Omental fat pad (tissue), 4 donors: Measurements from ENCODE around the gene ZKSCAN7. TPM values are rescaled to one million over a fixed set of nuclear protein-coding genes. Genes with fewer than 3 reads are reported as not detected.

ENCODE experiments used
- ATAC-seq: fragments of 150-250 bp; one replicate; pipeline ENCODE4 v1.9.1; 2016; ENCODE audit warnings: mild to moderate bottlenecking, moderate library complexity; ENCODE audit not compliant: low FRiP score
- DNase-seq: peaks from one replicate; pipeline ENCODE4 v3.0.0-alpha.2; 2019; ENCODE audit warnings: low spot score
- total RNA-seq, 4 donors: library from RNA; depleted of rRNA; stranded (reverse); fragments of >200 nt; gene quantifications; one replicate each; pipeline ENCODE4 v1.1.0, GENCODE V29; 2016
- TF ChIP-seq, protein P1 (sequence below), 3 donors: fragments of 450-650 bp; IDR thresholded peaks; one replicate each; pipeline ENCODE4 v1.5.1; 2016 to 2017; ENCODE audit warnings: antibody characterized with exemption in 3 of 3, mild to moderate bottlenecking in 3 of 3, moderate library complexity in 2 of 3

The ZKSCAN7 gene
- total RNA-seq: 1 to 10 TPM; 1.8 to 7.6 (median 3.9) TPM

DNA sequence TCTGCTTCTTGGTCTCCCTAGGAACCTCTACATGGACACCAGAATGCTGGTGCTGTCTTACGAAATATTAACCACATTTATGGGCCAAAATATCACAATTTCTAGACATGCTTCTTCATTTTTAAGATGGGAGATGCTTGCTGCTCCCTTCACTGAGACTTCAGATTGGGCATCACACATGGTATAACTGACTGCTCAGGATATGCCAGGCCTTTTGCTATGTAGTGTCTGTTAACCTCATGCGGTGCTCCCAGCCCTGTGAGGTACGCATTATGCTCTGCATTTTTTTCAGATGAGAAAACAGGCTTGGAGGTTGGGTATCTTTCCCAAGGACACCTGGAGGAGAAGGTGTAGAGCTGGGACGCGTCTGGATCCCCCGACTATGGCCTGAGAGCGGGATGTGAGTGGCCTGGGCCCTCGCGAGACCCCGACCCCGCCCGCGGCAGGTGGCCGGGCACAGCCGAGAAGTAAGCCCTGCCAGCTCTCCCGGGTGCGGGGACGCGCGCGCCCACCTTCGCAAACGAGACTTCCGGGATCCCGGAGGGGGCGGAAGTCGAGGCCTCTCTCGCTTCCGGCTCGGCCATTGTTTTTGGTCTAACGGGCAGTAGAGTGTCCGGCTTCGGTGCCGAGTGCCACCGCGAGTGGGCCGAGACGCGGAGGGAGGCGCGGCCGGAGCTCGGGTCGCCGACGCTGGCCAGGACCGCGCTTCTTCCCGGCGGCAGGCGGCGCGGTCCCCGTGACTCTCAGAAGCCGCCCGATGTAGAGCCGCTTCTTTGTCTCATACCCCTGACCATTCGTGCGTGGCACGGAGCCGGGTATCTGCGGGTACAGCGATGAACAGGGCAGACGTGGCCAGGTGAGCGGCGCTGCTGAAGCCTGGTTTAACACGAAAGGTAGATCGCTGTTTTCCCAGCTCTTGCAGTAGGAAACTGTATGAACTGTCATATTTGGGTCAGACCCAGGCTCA lies at the start of gene ZKSCAN7:
Gene ZKSCAN7, plus strand, starts transcription at position 568 of the 967 bp plus-strand sequence. CDS start 1,855 bp downstream, outside the sequence.
- peak; percentile 56 for ATAC-seq
- TF ChIP-seq, protein P1, sequence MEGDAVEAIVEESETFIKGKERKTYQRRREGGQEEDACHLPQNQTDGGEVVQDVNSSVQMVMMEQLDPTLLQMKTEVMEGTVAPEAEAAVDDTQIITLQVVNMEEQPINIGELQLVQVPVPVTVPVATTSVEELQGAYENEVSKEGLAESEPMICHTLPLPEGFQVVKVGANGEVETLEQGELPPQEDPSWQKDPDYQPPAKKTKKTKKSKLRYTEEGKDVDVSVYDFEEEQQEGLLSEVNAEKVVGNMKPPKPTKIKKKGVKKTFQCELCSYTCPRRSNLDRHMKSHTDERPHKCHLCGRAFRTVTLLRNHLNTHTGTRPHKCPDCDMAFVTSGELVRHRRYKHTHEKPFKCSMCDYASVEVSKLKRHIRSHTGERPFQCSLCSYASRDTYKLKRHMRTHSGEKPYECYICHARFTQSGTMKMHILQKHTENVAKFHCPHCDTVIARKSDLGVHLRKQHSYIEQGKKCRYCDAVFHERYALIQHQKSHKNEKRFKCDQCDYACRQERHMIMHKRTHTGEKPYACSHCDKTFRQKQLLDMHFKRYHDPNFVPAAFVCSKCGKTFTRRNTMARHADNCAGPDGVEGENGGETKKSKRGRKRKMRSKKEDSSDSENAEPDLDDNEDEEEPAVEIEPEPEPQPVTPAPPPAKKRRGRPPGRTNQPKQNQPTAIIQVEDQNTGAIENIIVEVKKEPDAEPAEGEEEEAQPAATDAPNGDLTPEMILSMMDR (IDR thresholded peaks at IDR 0.05): no peak
- DNase-seq: peak; percentile 27

DNA sequence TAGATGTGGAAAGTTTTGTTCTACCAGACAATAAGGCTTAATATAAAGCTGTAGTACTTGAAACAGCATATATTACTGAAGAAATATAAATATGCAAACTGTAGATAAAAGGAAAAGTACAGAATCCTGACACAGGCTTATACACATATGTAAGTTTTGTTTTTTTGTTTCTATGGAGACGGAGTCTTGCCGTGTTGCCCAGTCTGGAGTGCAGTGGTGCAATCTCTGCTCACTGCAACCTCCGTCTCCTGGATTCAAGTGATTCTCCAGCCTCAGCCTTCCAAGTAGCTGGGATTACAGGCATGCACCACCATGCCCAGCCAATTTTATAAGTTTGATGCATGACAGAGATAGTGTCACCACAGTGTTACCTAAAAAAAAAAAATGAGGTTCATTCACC lies 48.4 kb upstream of the ZKSCAN7 start:
- ATAC-seq: no peak
- no peak for DNase-seq
- TF ChIP-seq, protein P1 (IDR thresholded peaks at IDR 0.05): no peak

DNA sequence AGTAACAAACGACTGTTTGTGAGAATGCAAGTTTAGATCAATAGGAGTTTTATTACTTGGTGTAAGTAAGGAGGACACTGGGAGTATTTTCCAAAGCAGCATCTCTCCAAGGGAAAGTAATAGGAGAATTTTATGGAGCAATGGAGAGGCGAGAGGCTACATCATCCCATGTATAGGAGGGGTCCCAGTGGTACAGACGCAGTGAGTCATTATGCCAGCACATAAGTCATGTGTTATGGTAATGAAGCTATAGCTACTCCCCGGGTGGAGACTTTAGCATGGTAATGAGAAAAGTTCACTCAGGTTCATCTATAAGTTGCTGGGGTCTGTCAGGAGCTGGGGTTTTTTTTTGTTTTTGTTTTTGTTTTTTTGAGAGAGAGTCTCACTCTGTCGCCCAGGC lies 48.0 kb upstream of the ZKSCAN7 start:
- TF ChIP-seq, protein P1 (IDR thresholded peaks at IDR 0.05): no peak
- no peak for ATAC-seq

DNA sequence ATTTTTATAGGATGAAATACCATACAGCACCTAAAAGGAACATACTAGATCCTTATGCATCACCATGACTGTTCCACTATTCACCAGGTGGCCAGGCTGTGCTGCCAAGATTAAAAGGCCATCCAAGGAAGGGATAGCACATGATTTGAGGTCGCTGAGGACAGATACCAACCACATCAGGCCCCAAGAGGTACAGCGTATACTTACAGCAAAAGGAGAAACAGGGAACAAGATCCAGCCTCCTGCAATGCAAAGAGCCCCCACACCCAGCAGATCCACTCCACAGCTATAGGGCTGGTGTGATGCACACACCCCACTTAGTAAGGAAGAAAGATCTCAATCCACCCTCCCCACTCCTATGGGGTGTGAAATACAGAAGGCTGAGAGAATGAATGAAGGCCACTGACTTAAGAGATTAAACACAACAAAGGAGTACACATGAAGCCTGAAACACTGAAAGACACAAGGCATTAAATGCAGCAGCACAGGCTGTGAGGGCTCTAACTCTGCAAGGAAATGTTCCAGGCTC lies 45.5 kb upstream of the ZKSCAN7 start:
- DNase-seq (no peak), ATAC-seq (no peak)
- TF ChIP-seq, protein P1 (IDR thresholded peaks at IDR 0.05): no peak

More for the DNA sequence above, 48.0 kb upstream of the ZKSCAN7 start:
- DNase-seq: no peak

DNA sequence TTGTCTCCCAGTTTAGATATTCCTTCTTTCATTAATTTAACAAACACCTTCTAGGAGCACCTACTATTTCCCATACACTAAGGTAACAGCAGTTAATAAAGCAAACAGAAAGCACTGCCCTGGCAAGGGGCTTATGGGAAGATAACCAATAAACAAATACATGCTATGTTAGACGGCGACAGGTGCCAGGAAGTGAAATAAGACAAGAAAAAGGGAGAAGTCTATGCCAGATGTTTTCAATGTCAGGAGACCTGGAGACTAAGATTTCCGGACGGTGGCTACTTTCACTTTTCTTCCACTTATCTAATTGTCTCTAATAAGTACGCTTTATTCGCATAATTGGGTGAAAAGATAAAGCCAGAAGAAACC lies 45.0 kb upstream of the ZKSCAN7 start:
- ATAC-seq: no peak
- TF ChIP-seq, protein P1 (IDR thresholded peaks at IDR 0.05): no peak
- no peak for DNase-seq

GRCh38 chr3:44511238-44511566 lies 43.8 kb upstream of the ZKSCAN7 start:
- TF ChIP-seq, protein P1 (IDR thresholded peaks at IDR 0.05): no peak
- ATAC-seq: no peak

More at GRCh38 chr3:44511238-44511566, 43.8 kb upstream of the ZKSCAN7 start:
- DNase-seq: no peak
